Cardiac fibroblast (primary cell): ENCODE measurements around the gene USP34.

Experiments used
- DNase-seq, 2 donors: peaks; one replicate each; pipeline versions ENCODE4 v3.0.0 to v3.0.0-alpha.2; 2010; ENCODE audit warnings: low read depth in 2 of 2
- H3K4me3 ChIP-seq, 2 donors: replicated peaks in 1 of 2; 1 replicate in 1 of 2; 2 replicates in 1 of 2; pipeline ENCODE4 v1.5.1; 2011; ENCODE audit warnings: low read depth in 2 of 2, low read length in 2 of 2, mild to moderate bottlenecking in 2 of 2, moderate library complexity in 1 of 2
- CTCF ChIP-seq: IDR thresholded peaks from one replicate; pipeline ENCODE4 v1.5.1; 2011; ENCODE audit warnings: low read depth, mild to moderate bottlenecking, low read length, inconsistent platforms

USP34 gene

GRCh38 chr2:61425605-61426155 is 45.2 kb downstream of the USP34 start:
- no peak for DNase-seq
- no peak overlapping the region for H3K4me3 ChIP-seq
- TF ChIP-seq CTCF, result no peak

GRCh38 chr2:61423714-61424113 is 47.2 kb downstream of the USP34 start:
- H3K4me3 ChIP-seq, result no peak overlapping the region
- peak; percentile 48 to 80 for DNase-seq
- no peak for TF ChIP-seq CTCF

GRCh38 chr2:61421611-61422010 is 49.3 kb downstream of the USP34 start:
- no peak overlapping the region for H3K4me3 ChIP-seq
- DNase-seq, result no peak
- TF ChIP-seq CTCF, result no peak

GRCh38 chr2:61420991-61421544 is 49.8 kb downstream of the USP34 start:
- H3K4me3 ChIP-seq, result no peak overlapping the region
- no peak for TF ChIP-seq CTCF
- no peak for DNase-seq

- H3K4me3 ChIP-seq, result no peak overlapping the region
- no peak for TF ChIP-seq CTCF
- DNase-seq, result no peak
These were observed 51.3 kb downstream of the USP34 start for GRCh38 chr2:61419570-61419969.

GRCh38 chr2:61419129-61419528 is 51.8 kb downstream of the USP34 start:
- DNase-seq, result no peak
- H3K4me3 ChIP-seq, result no peak overlapping the region
- TF ChIP-seq CTCF, result no peak
